H1 (cell line): ENCODE data around the gene METTL22. TPM values are rescaled to one million over a fixed set of nuclear protein-coding genes. Genes with fewer than 3 reads are reported as not detected.

Experiments
- CTCF ChIA-PET: fragments of 300-600 bp; sonication (Branson Sonifier 250); formaldehyde crosslinking; loops from one replicate; lab custom pipeline; 2021; ENCODE audit not compliant: partially characterized antibody; lab: Charles Lee
- POLR2A ChIA-PET: fragments of 300-600 bp; sonication (Branson Sonifier 250); formaldehyde crosslinking; loops from one replicate; lab custom pipeline; 2021; ENCODE audit warnings: inconsistent platforms; ENCODE audit not compliant: partially characterized antibody; lab: Charles Lee
- DNase-seq, 2 experiments: peaks; one replicate each; pipeline versions ENCODE4 v3.0.0 to v3.0.0-alpha.2; 2010 to 2022; ENCODE audit warnings: low spot score in 2 of 2, low read depth in 1 of 2, mixed read lengths in 1 of 2
- FAIRE-seq: peaks from 2 replicates; lab custom pipeline; 2011; peaks lifted over from hg19 to GRCh38; lab: Jason Lieb, UNC
- H2AFZ ChIP-seq: 2 replicates; pipeline ENCODE4 v1.8.1; 2012; ENCODE audit warnings: low read length, inconsistent platforms
- H2AK5ac ChIP-seq: 2 replicates; pipeline ENCODE4 v1.6.1; 2013; ENCODE audit warnings: low read depth, low read length
- H2BK120ac ChIP-seq: replicated peaks from 2 replicates; pipeline ENCODE3; 2013; ENCODE audit warnings: low read depth, low read length, inconsistent platforms
- H2BK12ac ChIP-seq: 2 replicates; pipeline ENCODE4 v1.6.1; 2013; ENCODE audit warnings: low read depth, low read length
- H2BK15ac ChIP-seq: 2 replicates; pipeline ENCODE4 v1.6.1; 2013; ENCODE audit warnings: low read length
- H2BK20ac ChIP-seq: 2 replicates; pipeline ENCODE4 v1.6.1; 2013; ENCODE audit warnings: low read length
- H2BK5ac ChIP-seq: 2 replicates; pipeline ENCODE4 v1.6.1; 2013; ENCODE audit warnings: low read depth, low read length
- H3K14ac ChIP-seq: 2 replicates; pipeline ENCODE4 v1.6.1; 2013; ENCODE audit warnings: inconsistent platforms; ENCODE audit not compliant: insufficient read length
- H3K18ac ChIP-seq: 2 replicates; pipeline ENCODE4 v1.6.1; 2013; ENCODE audit warnings: low read length; ENCODE audit errors: extremely low read depth
- H3K23ac ChIP-seq: 2 replicates; pipeline ENCODE4 v1.6.1; 2013; ENCODE audit warnings: inconsistent platforms; ENCODE audit not compliant: insufficient read length
- H3K23me2 ChIP-seq: 2 replicates; pipeline ENCODE4 v1.6.1; 2013; ENCODE audit warnings: low read depth, low read length
- H3K27ac ChIP-seq: 2 replicates; pipeline ENCODE4 v1.6.1; 2011; ENCODE audit warnings: low read depth, low read length, inconsistent platforms
- H3K27me3 ChIP-seq, 4 experiments: replicated peaks in 1 of 4; 1 replicate in 1 of 4; 2 replicates in 3 of 4; pipeline versions ENCODE4 v1.6.1 to v1.8.1; 2011 to 2013; ENCODE audit warnings: low read length in 3 of 4, mild to moderate bottlenecking in 3 of 4, inconsistent platforms in 2 of 4, mixed read lengths in 2 of 4, moderate library complexity in 1 of 4; ENCODE audit not compliant: control insufficient read depth in 3 of 4, insufficient read depth in 3 of 4; ENCODE audit errors: extremely low read depth in 1 of 4
- H3K36me3 ChIP-seq, 4 experiments: 2 replicates each; pipeline versions ENCODE4 v1.6.1 to v1.8.1; 2011 to 2013; ENCODE audit warnings: mild to moderate bottlenecking in 4 of 4, low read length in 3 of 4, moderate library complexity in 2 of 4, control low read depth in 1 of 4, inconsistent platforms in 1 of 4; ENCODE audit not compliant: insufficient read depth in 4 of 4, control insufficient read depth in 2 of 4
- H3K4ac ChIP-seq: replicated peaks from 2 replicates; pipeline ENCODE3; 2013; ENCODE audit warnings: low read length, low read depth, mixed read lengths, inconsistent platforms; ENCODE audit not compliant: insufficient read length
- H3K4me1 ChIP-seq, 4 experiments: replicated peaks in 1 of 4; 1 replicate in 1 of 4; 2 replicates in 3 of 4; pipeline versions ENCODE4 v1.6.1 to v1.8.1; 2011 to 2013; ENCODE audit warnings: low read length in 3 of 4, inconsistent platforms in 2 of 4, mixed read lengths in 1 of 4; ENCODE audit not compliant: insufficient read depth in 4 of 4, control insufficient read depth in 3 of 4
- H3K4me2 ChIP-seq, 2 experiments: 2 replicates each; pipeline versions ENCODE4 v1.6.1 to v1.8.1; 2011 to 2013; ENCODE audit warnings: low read depth in 2 of 2, low read length in 2 of 2, control low read depth in 1 of 2, inconsistent platforms in 1 of 2, mild to moderate bottlenecking in 1 of 2; ENCODE audit not compliant: insufficient read depth in 1 of 2
- H3K4me3 ChIP-seq, 4 experiments: fragments of 200-600, 300-600 bp in 1 of 4; sonication (generic), shearing (Covaris generic), sonication (Bioruptor Twin) in 1 of 4; 2 replicates each; pipeline versions ENCODE4 v1.5.1 to v1.8.1; 2011 to 2016; ENCODE audit warnings: low read length in 4 of 4, low read depth in 3 of 4, control low read depth in 2 of 4, inconsistent platforms in 2 of 4, mild to moderate bottlenecking in 2 of 4, mixed read lengths in 1 of 4, moderate library complexity in 1 of 4; ENCODE audit not compliant: insufficient read depth in 2 of 4; ENCODE audit errors: extremely low read depth in 1 of 4
- H3K56ac ChIP-seq: replicated peaks from 2 replicates; pipeline ENCODE3; 2013; ENCODE audit warnings: low read depth, mild to moderate bottlenecking, mixed read lengths, low read length, inconsistent platforms; ENCODE audit not compliant: insufficient read length
- H3K79me1 ChIP-seq: 2 replicates; pipeline ENCODE4 v1.6.1; 2013; ENCODE audit warnings: low read depth, low read length, control low read depth
- H3K79me2 ChIP-seq, 2 experiments: 2 replicates each; pipeline versions ENCODE4 v1.6.1 to v1.8.1; 2012 to 2013; ENCODE audit warnings: low read length in 2 of 2, mild to moderate bottlenecking in 2 of 2, inconsistent platforms in 1 of 2; ENCODE audit not compliant: insufficient read depth in 2 of 2, control insufficient read depth in 1 of 2
- H3K9ac ChIP-seq, 4 experiments: replicated peaks in 1 of 4; 1 replicate in 1 of 4; 2 replicates in 3 of 4; pipeline versions ENCODE4 v1.6.1 to v1.8.1; 2011 to 2013; ENCODE audit warnings: low read depth in 3 of 4, low read length in 3 of 4, control low read depth in 2 of 4, mild to moderate bottlenecking in 2 of 4, moderate library complexity in 2 of 4, inconsistent platforms in 1 of 4; ENCODE audit errors: extremely low read depth in 1 of 4
- H3K9me3 ChIP-seq, 2 experiments: 2 replicates each; pipeline versions ENCODE4 v1.6.1 to v1.8.1; 2012 to 2013; ENCODE audit warnings: mild to moderate bottlenecking in 2 of 2, moderate library complexity in 2 of 2, control low read depth in 1 of 2, inconsistent platforms in 1 of 2, low read depth in 1 of 2, low read length in 1 of 2, mixed read lengths in 1 of 2; ENCODE audit not compliant: insufficient read depth in 2 of 2
- H4K20me1 ChIP-seq, 2 experiments: replicated peaks in 1 of 2; 2 replicates each; pipeline versions ENCODE3 to v1.8.1; 2011 to 2013; ENCODE audit warnings: inconsistent platforms in 2 of 2, low read length in 2 of 2, mild to moderate bottlenecking in 1 of 2; ENCODE audit not compliant: insufficient read depth in 2 of 2, control insufficient read depth in 1 of 2
- H4K5ac ChIP-seq: 2 replicates; pipeline ENCODE4 v1.6.1; 2013; ENCODE audit warnings: low read length, low read depth, mixed read lengths, inconsistent platforms; ENCODE audit not compliant: insufficient read length
- H4K8ac ChIP-seq: 2 replicates; pipeline ENCODE4 v1.8.0; 2013; ENCODE audit warnings: mild to moderate bottlenecking, moderate library complexity, low read length, inconsistent platforms; ENCODE audit not compliant: insufficient read depth; ENCODE audit errors: extremely low read depth
- H4K91ac ChIP-seq: replicated peaks from 2 replicates; pipeline ENCODE3; 2013; ENCODE audit warnings: low read length, mixed read lengths, inconsistent platforms; ENCODE audit not compliant: insufficient read length
- MAFK ChIP-seq: IDR thresholded peaks from 2 replicates; pipeline ENCODE4 v1.6.1; 2012; ENCODE audit warnings: low read depth, mild to moderate bottlenecking, improper control_type of control experiment, low read length
- WGBS, 2 experiments: shearing (Covaris generic) in 1 of 2; methylation state at CpG; one replicate each; pipeline versions ENCODE4 v1.1.6 to v1.1.7; 2013 to 2015; ENCODE audit warnings: low lambda C conversion rate in 2 of 2, mixed read lengths in 2 of 2, inconsistent platforms in 1 of 2, low coverage in 1 of 2, missing lambda C conversion rate in 1 of 2; ENCODE audit not compliant: insufficient replicate concordance in 2 of 2, insufficient coverage in 1 of 2, insufficient read length in 1 of 2; ENCODE audit errors: extremely low coverage in 1 of 2, missing lambda C conversion rate in 1 of 2; 5-methylcytosine and 5-hydroxymethylcytosine counted together
- polyA plus RNA-seq, 7 experiments: library from polyadenylated mRNA; depleted of rRNA in 3 of 7; stranded (reverse) in 5 of 7; unstranded in 2 of 7; fragments of >200 nt in 5 of 7; fragments of 200-250 nt in 2 of 7; gene quantifications; 1 replicate in 5 of 7; 2 replicates in 1 of 7; 4 replicates in 1 of 7; pipeline versions ENCODE4 v1.2.1 to v1.2.3, GENCODE V29; 2011 to 2013; ENCODE audit warnings: missing spikeins in 2 of 7, mixed read lengths in 2 of 7
- total RNA-seq: library from RNA; stranded (reverse); fragmentation: NEBNext Ultra II Directional; extraction: Animal tissue kit (Norgen Biotek cat#: 25700); gene quantifications from 2 replicates; pipeline ENCODE4 v1.2.1, GENCODE V29; 2021

Gene METTL22
- total and polyA plus RNA-seq, 2 of the 8 experiments (the other 6 are each of a cell fraction or from before 2014, with no cell fraction given) = 56.7 to 85.2 TPM

DNA sequence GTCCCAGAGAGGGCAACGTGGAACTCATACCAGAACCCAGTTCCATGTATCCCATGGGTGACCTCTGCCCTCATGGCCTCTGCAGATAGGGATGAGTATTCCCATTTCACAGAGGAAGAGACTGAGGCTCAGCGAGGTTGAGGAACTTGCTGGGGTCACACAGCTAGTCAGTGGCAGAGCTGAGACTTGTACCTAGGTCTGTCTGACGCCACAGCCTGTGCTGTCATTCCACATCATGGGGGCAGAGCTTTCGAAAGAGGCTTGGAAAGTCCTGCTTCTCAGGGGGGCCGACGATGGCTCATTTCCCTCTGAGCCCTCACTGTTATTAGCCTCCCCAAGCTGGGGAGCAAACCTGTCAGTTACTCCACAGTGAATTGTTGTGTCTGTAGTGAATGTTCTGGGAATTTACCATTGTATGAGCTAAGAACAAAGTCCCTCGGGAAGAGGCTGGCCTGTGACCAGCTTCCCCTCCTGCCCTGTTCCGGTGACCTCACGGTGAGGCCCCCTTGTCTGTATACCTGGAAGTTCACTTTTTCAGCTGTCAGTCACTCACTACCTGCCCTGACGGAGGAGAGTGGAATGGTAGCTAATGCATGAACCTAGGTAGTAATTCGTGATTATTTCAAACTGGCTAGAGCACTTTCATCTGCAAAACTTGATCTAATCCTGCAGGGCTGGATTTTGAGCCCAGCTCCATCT, 8.9 kb downstream of the METTL22 start:
- FAIRE-seq = no peak
- no peak for TF ChIP-seq MAFK

More for the DNA sequence above, 8.9 kb downstream of the METTL22 start:
- CTCF ChIA-PET = interaction anchor here (1.2 to 24.1 kb wide), 5 partner anchors 6 to 59 kb away, joined by 3 to 416 read pairs (median 5); no protein-coding TSS in a partner anchor
- no peak overlapping the region for H4K91ac ChIP-seq
- no peak overlapping the region for H2AFZ ChIP-seq
- H3K18ac ChIP-seq = no peak overlapping the region
- no peak overlapping the region for H2BK120ac ChIP-seq
- no peak overlapping the region for H3K4me3 ChIP-seq
- no peak for DNase-seq
- peaks cover 8 to 25% of the 10 kb centered on the region in 2 experiments for H4K20me1 ChIP-seq
- peaks cover 0 to 6% of the 10 kb centered on the region in 2 experiments; a peak in 1 of 4 replicates for H3K79me2 ChIP-seq
- no peak overlapping the region for H3K27ac ChIP-seq
- no peaks in the 10 kb centered on the region for H3K4me1 ChIP-seq
- no peak overlapping the region for H3K56ac ChIP-seq
- peaks cover 11% of the 10 kb centered on the region for H3K79me1 ChIP-seq
- H3K4ac ChIP-seq = no peak overlapping the region
- no peak overlapping the region for H2BK12ac ChIP-seq
- no peak overlapping the region for H4K8ac ChIP-seq
- POLR2A ChIA-PET = interaction anchor here (0.7 to 2.1 kb wide), 4 partner anchors 8 to 22 kb away, joined by 3 to 10 read pairs (median 6); partner anchors contain the start of gene METTL22
- no peak overlapping the region for H2BK5ac ChIP-seq
- no peak overlapping the region for H3K4me2 ChIP-seq
- H3K36me3 ChIP-seq = peaks cover 36 to 75% (median 64%) of the 10 kb centered on the region in 4 experiments
- H2BK15ac ChIP-seq = no peak overlapping the region
- no peak overlapping the region for H2AK5ac ChIP-seq
- H2BK20ac ChIP-seq = no peak overlapping the region
- no peak overlapping the region for H4K5ac ChIP-seq
- H3K23me2 ChIP-seq = no peaks in the 10 kb centered on the region; the same call in 1 of the 2 replicates
- WGBS, 2 experiments = 89% methylated on average over 11 of the region's 11 CpGs; no CpG with 5 or more reads in 1 of the 2 experiments
- no peaks in the 10 kb centered on the region for H3K9me3 ChIP-seq
- H3K9ac ChIP-seq = no peak overlapping the region; a peak in 1 of 7 replicates
- no peak overlapping the region for H3K23ac ChIP-seq
- no peaks in the 10 kb centered on the region for H3K27me3 ChIP-seq
- H3K14ac ChIP-seq = no peak overlapping the region
